LHCN-M2 (cell line): ENCODE data around the gene TPO. TPM values are rescaled to one million over a fixed set of nuclear protein-coding genes. Genes with fewer than 3 reads are reported as not detected.
A peak's percentile ranks its signal among the peaks of the same experiment; 100 is the strongest.
"Not testable (repeated sequence)": the region's sequence is repeated elsewhere in the genome, so short reads cannot be mapped to it uniquely, and the experiment has no call there.

ENCODE experiments used
- DNase-seq: peaks from one replicate; pipeline ENCODE4 v3.0.0-alpha.2; 2012; ENCODE audit warnings: low read depth
- polyA plus RNA-seq: library from polyadenylated mRNA; unstranded; fragments of >200 nt; gene quantifications from one replicate; pipeline ENCODE4 v1.2.1, GENCODE V29; 2012; ENCODE audit warnings: missing spikeins
- total RNA-seq: library from RNA; depleted of rRNA; stranded (reverse); fragments of >200 nt; gene quantifications from 2 replicates; pipeline ENCODE4 v1.2.3, GENCODE V29; 2014; rRNA removed

TPO gene
- not detected in 2 replicates for total RNA-seq
- not detected for polyA plus RNA-seq

GRCh38 chr2:1413156-1413710, at the start of gene TPO:
TPO (plus strand) TSS chr2:1413463; CDS start chr2:1414409, 946 bp downstream.
- no peak for DNase-seq

- no peak for DNase-seq
Observed at GRCh38 chr2:1366546-1367134, 46.6 kb upstream of the TPO start.

GRCh38 chr2:1367601-1368000, 45.7 kb upstream of the TPO start:
- DNase-seq = no peak

- no peak for DNase-seq
Observed at GRCh38 chr2:1369905-1370304, 43.4 kb upstream of the TPO start.

GRCh38 chr2:1370461-1370860, 42.8 kb upstream of the TPO start:
- no peak for DNase-seq

GRCh38 chr2:1371082-1371481, 42.2 kb upstream of the TPO start:
- DNase-seq = peak; percentile 14

GRCh38 chr2:1373830-1374229, 39.4 kb upstream of the TPO start:
- no peak for DNase-seq

GRCh38 chr2:1374287-1374686, 39.0 kb upstream of the TPO start:
- no peak for DNase-seq

- DNase-seq = no peak
Observed at GRCh38 chr2:1375794-1376193, 37.5 kb upstream of the TPO start.

- DNase-seq = no peak
Observed at GRCh38 chr2:1377473-1377872, 35.8 kb upstream of the TPO start.

GRCh38 chr2:1378456-1379150, 34.7 kb upstream of the TPO start:
- DNase-seq = no peak

GRCh38 chr2:1381644-1382043, 31.6 kb upstream of the TPO start:
- DNase-seq = no peak

- DNase-seq = not testable (repeated sequence)
Observed at GRCh38 chr2:1387954-1388725, 25.1 kb upstream of the TPO start.

GRCh38 chr2:1390118-1390517, 23.1 kb upstream of the TPO start:
- not testable (repeated sequence) for DNase-seq

GRCh38 chr2:1393321-1393720, 19.9 kb upstream of the TPO start:
- DNase-seq = no peak

- no peak for DNase-seq
Observed at GRCh38 chr2:1394709-1395408, 18.4 kb upstream of the TPO start.

- no peak for DNase-seq
Observed at GRCh38 chr2:1397350-1397749, 15.9 kb upstream of the TPO start.

- no peak for DNase-seq
Observed at GRCh38 chr2:1398191-1398590, 15.1 kb upstream of the TPO start.

GRCh38 chr2:1400943-1401735, 12.1 kb upstream of the TPO start:
- no peak for DNase-seq

GRCh38 chr2:1402064-1402463, 11.2 kb upstream of the TPO start:
- DNase-seq = no peak

- no peak for DNase-seq
Observed at GRCh38 chr2:1403565-1403964, 9.7 kb upstream of the TPO start.
